Measurements from ENCODE around the gene SUSD4. TPM values are rescaled to one million over a fixed set of nuclear protein-coding genes. Genes with fewer than 3 reads are reported as not detected.

The SUSD4 gene
- total RNA-seq, 1 donor from 2014 or later: 0.84 TPM

DNA sequence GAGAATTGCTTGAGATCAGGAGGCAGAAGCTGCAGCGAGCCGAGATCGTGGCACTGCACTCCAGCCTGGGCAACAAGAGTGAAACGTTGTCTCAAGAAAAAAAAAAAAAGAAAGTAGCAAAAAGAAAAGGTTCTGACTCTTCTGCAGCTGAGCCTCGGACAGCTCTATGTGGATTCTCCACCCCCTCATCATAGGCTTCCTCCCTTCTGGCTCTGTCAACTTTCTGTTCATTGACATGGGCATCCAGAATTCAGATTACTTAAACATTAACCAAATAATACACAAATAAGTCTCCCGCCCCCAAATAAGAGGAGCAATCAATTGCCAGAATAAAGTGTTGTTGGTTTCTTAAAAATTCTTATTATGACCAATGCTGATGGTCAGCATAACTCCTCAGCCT lies 10.0 kb downstream of the SUSD4 start:
- no peak for DNase-seq (ENCODE audit: low read depth)
- H3K27me3 ChIP-seq (ENCODE audit: control insufficient read depth, insufficient read depth, low read length): peaks cover 13% of the 10 kb centered on the region
- H3K4me3 ChIP-seq (ENCODE audit: low read depth, low read length): no peak overlapping the region
- no peaks in the 10 kb centered on the region for H3K36me3 ChIP-seq (ENCODE audit: control insufficient read depth, insufficient read depth, low read length)
- no peak for TF ChIP-seq CTCF (IDR thresholded peaks at IDR 0.05; ENCODE audit: insufficient read depth, low read length, poor library complexity, severe bottlenecking)

DNA sequence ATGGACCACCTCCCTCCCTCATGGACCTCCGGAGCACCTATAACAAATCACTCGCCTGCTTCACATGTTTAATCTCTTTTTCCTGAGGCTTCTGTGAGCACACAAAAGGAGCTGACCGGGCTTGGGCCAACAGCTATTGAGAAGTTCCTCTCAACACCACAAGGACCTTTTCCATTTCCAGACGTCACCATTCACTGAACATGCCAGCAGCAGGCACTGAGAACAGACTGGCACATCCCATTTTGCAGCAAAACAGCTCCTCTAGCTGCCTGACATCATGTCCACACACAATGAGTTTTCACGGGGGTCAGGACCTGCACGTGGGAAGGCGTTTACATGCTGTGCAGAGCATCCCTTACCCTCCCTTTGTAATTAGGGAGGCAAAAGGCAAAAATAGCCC lies 11.0 kb downstream of the SUSD4 start:
- Histone ChIP-seq H3K36me3 (ENCODE audit: control insufficient read depth, insufficient read depth, low read length) (no peaks in the 10 kb centered on the region), H3K27me3 (ENCODE audit: control insufficient read depth, insufficient read depth, low read length) (peaks cover 13% of the 10 kb centered on the region), H3K4me3 (ENCODE audit: low read depth, low read length) (no peak overlapping the region)
- TF ChIP-seq CTCF (IDR thresholded peaks at IDR 0.05; ENCODE audit: insufficient read depth, low read length, poor library complexity, severe bottlenecking): no peak
- DNase-seq (ENCODE audit: low read depth): no peak

- no peak for TF ChIP-seq CTCF (IDR thresholded peaks at IDR 0.05; ENCODE audit: insufficient read depth, low read length, poor library complexity, severe bottlenecking)
- DNase-seq (ENCODE audit: low read depth): no peak
- Histone ChIP-seq H3K36me3 (ENCODE audit: control insufficient read depth, insufficient read depth, low read length) (no peaks in the 10 kb centered on the region), H3K4me3 (ENCODE audit: low read depth, low read length) (no peak overlapping the region), H3K27me3 (ENCODE audit: control insufficient read depth, insufficient read depth, low read length) (peaks cover 13% of the 10 kb centered on the region)
These were observed 13.5 kb downstream of the SUSD4 start for GRCh38 chr1:223350361-223350908.

GRCh38 chr1:223349241-223349640 lies 14.7 kb downstream of the SUSD4 start:
- Histone ChIP-seq H3K36me3 (ENCODE audit: control insufficient read depth, insufficient read depth, low read length) (no peaks in the 10 kb centered on the region), H3K4me3 (ENCODE audit: low read depth, low read length) (no peak overlapping the region), H3K27me3 (ENCODE audit: control insufficient read depth, insufficient read depth, low read length) (peaks cover 13% of the 10 kb centered on the region)
- no peak for TF ChIP-seq CTCF (IDR thresholded peaks at IDR 0.05; ENCODE audit: insufficient read depth, low read length, poor library complexity, severe bottlenecking)
- DNase-seq (ENCODE audit: low read depth): no peak

- no peaks in the 10 kb centered on the region for H3K36me3 ChIP-seq (ENCODE audit: control insufficient read depth, insufficient read depth, low read length)
- DNase-seq (ENCODE audit: low read depth): no peak
- peaks cover 9% of the 10 kb centered on the region for H3K27me3 ChIP-seq (ENCODE audit: control insufficient read depth, insufficient read depth, low read length)
- no peak overlapping the region for H3K4me3 ChIP-seq (ENCODE audit: low read depth, low read length)
- TF ChIP-seq CTCF (IDR thresholded peaks at IDR 0.05; ENCODE audit: insufficient read depth, low read length, poor library complexity, severe bottlenecking): no peak
These were observed 15.5 kb downstream of the SUSD4 start for GRCh38 chr1:223348439-223348838.

- no peak for TF ChIP-seq CTCF (IDR thresholded peaks at IDR 0.05; ENCODE audit: insufficient read depth, low read length, poor library complexity, severe bottlenecking)
- Histone ChIP-seq H3K27me3 (ENCODE audit: control insufficient read depth, insufficient read depth, low read length) (peaks cover 6% of the 10 kb centered on the region), H3K4me3 (ENCODE audit: low read depth, low read length) (no peak overlapping the region), H3K36me3 (ENCODE audit: control insufficient read depth, insufficient read depth, low read length) (no peaks in the 10 kb centered on the region)
- no peak for DNase-seq (ENCODE audit: low read depth)
These were observed 16.4 kb downstream of the SUSD4 start for GRCh38 chr1:223347583-223347982.
